Gastrocnemius medialis (tissue), 4 donors: ENCODE measurements around the gene CYREN.

Source experiments
- POLR2A ChIP-seq, 2 donors: fragments of 450-650 bp; IDR thresholded peaks; one replicate each; pipeline ENCODE4 v1.6.1; 2017; ENCODE audit warnings: antibody characterized with exemption in 2 of 2, mild to moderate bottlenecking in 2 of 2, moderate library complexity in 2 of 2
- TF ChIP-seq, protein P1 (sequence below), 5 experiments: fragments of 450-650 bp in 3 of 5; fragments of 200-600 bp in 2 of 5; sonication (generic) in 2 of 5; IDR thresholded peaks in 4 of 5; conservative IDR thresholded peaks in 1 of 5; 1 replicate in 4 of 5; 2 replicates in 1 of 5; pipeline ENCODE4 v1.5.1; 2016 to 2019; ENCODE audit warnings: antibody characterized with exemption in 5 of 5, mild to moderate bottlenecking in 3 of 5, moderate library complexity in 3 of 5

GRCh38 chr7:135152442-135152841, 18.1 kb downstream of the CYREN start:
- TF ChIP-seq, protein P1, sequence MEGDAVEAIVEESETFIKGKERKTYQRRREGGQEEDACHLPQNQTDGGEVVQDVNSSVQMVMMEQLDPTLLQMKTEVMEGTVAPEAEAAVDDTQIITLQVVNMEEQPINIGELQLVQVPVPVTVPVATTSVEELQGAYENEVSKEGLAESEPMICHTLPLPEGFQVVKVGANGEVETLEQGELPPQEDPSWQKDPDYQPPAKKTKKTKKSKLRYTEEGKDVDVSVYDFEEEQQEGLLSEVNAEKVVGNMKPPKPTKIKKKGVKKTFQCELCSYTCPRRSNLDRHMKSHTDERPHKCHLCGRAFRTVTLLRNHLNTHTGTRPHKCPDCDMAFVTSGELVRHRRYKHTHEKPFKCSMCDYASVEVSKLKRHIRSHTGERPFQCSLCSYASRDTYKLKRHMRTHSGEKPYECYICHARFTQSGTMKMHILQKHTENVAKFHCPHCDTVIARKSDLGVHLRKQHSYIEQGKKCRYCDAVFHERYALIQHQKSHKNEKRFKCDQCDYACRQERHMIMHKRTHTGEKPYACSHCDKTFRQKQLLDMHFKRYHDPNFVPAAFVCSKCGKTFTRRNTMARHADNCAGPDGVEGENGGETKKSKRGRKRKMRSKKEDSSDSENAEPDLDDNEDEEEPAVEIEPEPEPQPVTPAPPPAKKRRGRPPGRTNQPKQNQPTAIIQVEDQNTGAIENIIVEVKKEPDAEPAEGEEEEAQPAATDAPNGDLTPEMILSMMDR (IDR thresholded peaks at IDR 0.05 in 4 of 5, conservative IDR thresholded peaks at IDR 0.05 in 1 of 5), result no peak
- TF ChIP-seq POLR2A (IDR thresholded peaks at IDR 0.05), result no peak
